Esophagus squamous epithelium (tissue), 4 donors: ENCODE data around the gene CMTR1.

ENCODE experiments used
- CTCF ChIP-seq, 6 experiments: fragments of 450-650 bp in 4 of 6; fragments of 200-600 bp in 2 of 6; sonication (generic) in 2 of 6; IDR thresholded peaks; one replicate each; pipeline ENCODE4 v1.5.1; 2016 to 2019; ENCODE audit warnings: antibody characterized with exemption in 6 of 6, mild to moderate bottlenecking in 4 of 6, moderate library complexity in 4 of 6
- POLR2A ChIP-seq, 4 donors: fragments of 450-650 bp; IDR thresholded peaks; one replicate each; pipeline ENCODE4 v1.6.1; 2017; ENCODE audit warnings: antibody characterized with exemption in 4 of 4, mild to moderate bottlenecking in 4 of 4, moderate library complexity in 3 of 4

- TF ChIP-seq CTCF (IDR thresholded peaks at IDR 0.05) (no peak), POLR2A (IDR thresholded peaks at IDR 0.05) (no peak)
These were observed 3.7 kb upstream of the CMTR1 start for GRCh38 chr6:37429352-37429750.
